Stimulated activated CD4-positive, alpha-beta T cell treated with anti-CD3 and anti-CD28 coated beads, Interleukin-1b, Interleukin-23, amount 100 ng/mL, for 1 hour (primary cell): Measurements from ENCODE around the gene ADAM8.
"Not testable (repeated sequence)": the region's sequence is repeated elsewhere in the genome, so short reads cannot be mapped to it uniquely, and the experiment has no call there.

Experiments
- DNase-seq, 2 donors: peaks; one replicate each; pipeline ENCODE4 v3.0.0-alpha.2; 2020; ENCODE audit warnings: low read depth in 2 of 2

ADAM8 gene

GRCh38 chr10:133249975-133250754 lies 26.5 kb downstream of the ADAM8 start:
- no peak for DNase-seq

- no peak for DNase-seq
Measured at GRCh38 chr10:133249094-133249780, 27.4 kb downstream of the ADAM8 start.

- DNase-seq, result no peak
Measured at GRCh38 chr10:133248334-133248715, 28.3 kb downstream of the ADAM8 start.

- no peak for DNase-seq
Measured at GRCh38 chr10:133247681-133248333, 28.9 kb downstream of the ADAM8 start.

GRCh38 chr10:133246236-133246626 lies 30.4 kb downstream of the ADAM8 start:
- DNase-seq, result no peak

- DNase-seq, result no peak
Measured at GRCh38 chr10:133245439-133246235, 31.0 kb downstream of the ADAM8 start.

- DNase-seq, result no peak
Measured at GRCh38 chr10:133243593-133243992, 33.1 kb downstream of the ADAM8 start.

- DNase-seq, result no peak
Measured at GRCh38 chr10:133242611-133243356, 33.9 kb downstream of the ADAM8 start.

- no peak for DNase-seq
Measured at GRCh38 chr10:133241501-133242205, 35.0 kb downstream of the ADAM8 start.

- DNase-seq, result no peak
Measured at GRCh38 chr10:133239990-133240389, 36.7 kb downstream of the ADAM8 start.

GRCh38 chr10:133238466-133238804 lies 38.2 kb downstream of the ADAM8 start:
- no peak for DNase-seq

- DNase-seq, result no peak
Measured at GRCh38 chr10:133237588-133238465, 38.8 kb downstream of the ADAM8 start, which contains the start of gene VENTX. Gene VENTX, plus strand, starts transcription at chr10:133237855. Its CDS starts 60 bp downstream, at chr10:133237915.

GRCh38 chr10:133237241-133237587 lies 39.5 kb downstream of the ADAM8 start:
- no peak for DNase-seq

GRCh38 chr10:133236401-133237240 lies 40.0 kb downstream of the ADAM8 start:
- no peak for DNase-seq

- no peak for DNase-seq
Measured at GRCh38 chr10:133235932-133236331, 40.7 kb downstream of the ADAM8 start.

GRCh38 chr10:133235265-133235855 lies 41.3 kb downstream of the ADAM8 start:
- no peak for DNase-seq

- DNase-seq, result not testable (repeated sequence)
Measured at GRCh38 chr10:133234796-133235195, 41.9 kb downstream of the ADAM8 start.

- no peak for DNase-seq
Measured at GRCh38 chr10:133231946-133232574, 44.6 kb downstream of the ADAM8 start.
